Transverse colon (tissue), 4 donors: ENCODE data around the gene UTP25.

Experiments
- CTCF ChIP-seq, 5 experiments: fragments of 200-600 bp in 3 of 5; fragments of 450-650 bp in 2 of 5; sonication (generic) in 3 of 5; IDR thresholded peaks; 1 replicate in 2 of 5; 2 replicates in 3 of 5; pipeline ENCODE4 v1.5.1; 2016 to 2017; ENCODE audit warnings: antibody characterized with exemption in 5 of 5, inconsistent platforms in 3 of 5, mild to moderate bottlenecking in 2 of 5, moderate library complexity in 1 of 5
- EP300 ChIP-seq: sonication (generic); formaldehyde crosslinking; IDR thresholded peaks from one replicate; pipeline ENCODE4 v1.6.1; 2017; ENCODE audit warnings: antibody characterized with exemption, low read depth
- POLR2A ChIP-seq: fragments of 450-650 bp; IDR thresholded peaks from one replicate; pipeline ENCODE4 v1.6.1; 2016; ENCODE audit warnings: antibody characterized with exemption, mild to moderate bottlenecking, moderate library complexity
- POLR2AphosphoS5 ChIP-seq, 3 donors: sonication (generic); formaldehyde crosslinking; IDR thresholded peaks; one replicate each; pipeline ENCODE4 v1.6.1; 2016; ENCODE audit warnings: antibody characterized with exemption in 3 of 3

DNA sequence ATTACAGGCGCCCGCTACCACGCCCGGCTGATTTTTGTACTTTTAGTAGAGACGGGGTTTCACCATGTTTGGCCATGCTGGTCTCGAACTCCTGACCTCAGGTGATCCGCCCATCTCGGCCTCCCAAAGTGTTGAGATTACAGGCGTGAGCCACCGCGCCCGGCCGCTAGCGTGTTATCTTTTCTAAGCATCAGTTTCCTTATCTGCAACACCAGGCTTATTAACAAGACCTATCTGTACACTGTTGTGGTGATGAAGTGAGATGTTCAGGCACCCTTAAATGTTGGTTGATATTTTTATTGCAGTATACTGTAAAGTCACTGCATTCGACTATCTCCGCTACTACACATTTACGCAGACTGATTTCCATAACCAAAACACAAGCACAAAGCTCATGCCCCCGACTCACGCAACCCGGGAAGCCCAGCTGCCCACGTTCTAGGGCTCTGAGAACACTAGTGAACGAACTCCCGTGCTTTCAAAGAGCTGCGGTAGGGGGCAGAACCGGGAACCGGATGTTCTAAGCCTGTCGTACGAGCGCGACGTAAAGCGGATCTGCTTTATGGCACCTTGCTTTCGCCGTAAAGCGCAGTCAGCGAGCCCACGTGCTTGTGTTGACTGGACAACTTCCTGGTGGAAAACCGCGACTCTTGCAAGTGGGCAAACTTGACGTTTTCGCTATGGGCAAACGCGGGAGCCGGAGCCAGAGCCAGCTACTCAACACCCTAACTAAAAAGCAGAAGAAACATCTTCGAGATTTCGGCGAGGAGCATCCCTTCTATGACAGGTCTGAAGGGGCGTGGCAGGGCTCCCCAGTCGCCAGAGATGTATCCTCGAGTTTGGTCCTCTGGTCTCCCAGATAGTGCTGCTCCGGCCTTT, at the start of gene UTP25:
- peak; percentile 53 to 82 (median 60) for TF ChIP-seq CTCF (IDR thresholded peaks at IDR 0.05)
- peak; percentile 69 for TF ChIP-seq POLR2A
- peak; percentile 78 to 92 (median 88) for TF ChIP-seq POLR2AphosphoS5 (IDR thresholded peaks at IDR 0.05)
- no peak for TF ChIP-seq EP300
